Ectodermal cell (in vitro differentiated cells): Measurements from ENCODE around the gene CTAG1B.
"Not testable (repeated sequence)": the region's sequence is repeated elsewhere in the genome, so short reads cannot be mapped to it uniquely, and the experiment has no call there.

Source experiments
- H3K27ac ChIP-seq: 2 replicates; pipeline ENCODE4 v1.7.0; 2013; ENCODE audit warnings: mild to moderate bottlenecking, low read depth, low read length; ENCODE audit not compliant: insufficient read depth, poor library complexity, severe bottlenecking
- H3K27me3 ChIP-seq: 2 replicates; pipeline ENCODE4 v1.7.0; 2013; ENCODE audit warnings: mild to moderate bottlenecking, low read length; ENCODE audit not compliant: insufficient read depth, control insufficient read depth, poor library complexity, severe bottlenecking
- H3K36me3 ChIP-seq: one replicate; pipeline ENCODE4 v1.7.0; 2013; ENCODE audit warnings: low read length; ENCODE audit not compliant: control insufficient read depth, insufficient read depth
- H3K4me1 ChIP-seq: one replicate; pipeline ENCODE4 v1.7.0; 2013; ENCODE audit warnings: low read length; ENCODE audit not compliant: control insufficient read depth, insufficient read depth
- H3K4me3 ChIP-seq: 2 replicates; pipeline ENCODE4 v1.7.0; 2013; ENCODE audit warnings: low read depth, low read length, control low read depth; ENCODE audit not compliant: insufficient read depth
- H3K9me3 ChIP-seq: 2 replicates; pipeline ENCODE4 v1.7.0; 2013; ENCODE audit warnings: mild to moderate bottlenecking, low read length, moderate library complexity; ENCODE audit not compliant: control insufficient read depth
- WGBS, 2 experiments: methylation state at CpG; one replicate each; pipeline ENCODE4 v1.1.7; 2013; ENCODE audit warnings: missing lambda C conversion rate in 2 of 2; 5-methylcytosine and 5-hydroxymethylcytosine counted together

Gene CTAG1B

DNA sequence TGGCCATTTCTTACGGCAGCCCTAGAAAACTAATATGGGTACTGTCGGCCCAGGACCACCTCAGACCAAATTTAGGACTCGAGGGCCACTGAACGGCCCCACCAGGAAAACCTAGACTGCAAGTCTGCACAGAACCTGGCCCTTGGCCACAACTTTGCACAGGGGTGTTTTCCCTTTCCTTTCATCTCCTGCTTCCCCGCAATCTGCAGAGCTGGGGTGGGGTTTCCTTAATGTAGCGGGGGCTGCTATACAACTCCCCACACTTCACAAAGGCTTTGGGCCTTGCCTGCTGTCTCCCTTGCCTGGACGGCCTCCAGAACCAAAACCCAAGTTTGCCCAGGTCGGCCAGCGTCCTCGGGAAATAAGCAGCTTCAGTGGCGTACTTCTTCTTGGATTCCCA, 11.9 kb upstream of the CTAG1B start:
- no CpG with 5 or more reads among the region's 11 CpGs for WGBS, 2 experiments
- not testable (repeated sequence) for H3K4me1 ChIP-seq, H3K27me3 ChIP-seq, H3K9me3 ChIP-seq, H3K36me3 ChIP-seq, H3K27ac ChIP-seq, H3K4me3 ChIP-seq

- not testable (repeated sequence) for H3K27ac ChIP-seq, H3K9me3 ChIP-seq, H3K27me3 ChIP-seq, H3K36me3 ChIP-seq, H3K4me1 ChIP-seq, H3K4me3 ChIP-seq
- WGBS, 2 experiments, result no CpG with 5 or more reads among the region's 5 CpGs
Observed at GRCh38 chrX:154628960-154629359, 9.9 kb upstream of the CTAG1B start.

GRCh38 chrX:154620767-154621414, 1.8 kb upstream of the CTAG1B start:
- H3K27me3 ChIP-seq, H3K4me3 ChIP-seq, H3K27ac ChIP-seq, H3K36me3 ChIP-seq, H3K4me1 ChIP-seq, H3K9me3 ChIP-seq: not testable (repeated sequence)
- 76% methylated on average over 2 of the region's 11 CpGs; no CpG with 5 or more reads in 1 of the 2 experiments for WGBS, 2 experiments

DNA sequence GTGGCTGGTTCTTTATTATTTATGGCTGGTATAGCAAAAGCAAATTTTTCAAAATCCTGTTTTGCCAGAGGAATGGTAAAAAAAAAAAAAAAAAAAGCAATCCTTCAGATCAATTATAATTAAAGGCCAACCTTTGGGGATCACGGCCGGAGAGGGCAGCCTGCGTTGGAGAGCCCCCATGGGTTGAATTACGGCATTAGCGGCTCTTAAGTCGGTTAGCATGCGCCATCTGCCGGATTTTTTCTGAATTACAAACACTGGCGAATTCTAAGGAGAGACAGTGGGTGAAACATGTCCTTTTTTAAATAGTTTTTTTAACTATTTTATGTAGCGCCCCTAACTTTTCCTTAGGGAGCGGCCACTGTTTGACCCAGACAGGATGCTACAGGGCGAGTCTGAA, 5.5 kb downstream of the CTAG1B start:
- not testable (repeated sequence) for H3K36me3 ChIP-seq, H3K9me3 ChIP-seq, H3K27me3 ChIP-seq, H3K4me1 ChIP-seq, H3K4me3 ChIP-seq, H3K27ac ChIP-seq
- WGBS, 2 experiments, result no CpG with 5 or more reads among the region's 12 CpGs

DNA sequence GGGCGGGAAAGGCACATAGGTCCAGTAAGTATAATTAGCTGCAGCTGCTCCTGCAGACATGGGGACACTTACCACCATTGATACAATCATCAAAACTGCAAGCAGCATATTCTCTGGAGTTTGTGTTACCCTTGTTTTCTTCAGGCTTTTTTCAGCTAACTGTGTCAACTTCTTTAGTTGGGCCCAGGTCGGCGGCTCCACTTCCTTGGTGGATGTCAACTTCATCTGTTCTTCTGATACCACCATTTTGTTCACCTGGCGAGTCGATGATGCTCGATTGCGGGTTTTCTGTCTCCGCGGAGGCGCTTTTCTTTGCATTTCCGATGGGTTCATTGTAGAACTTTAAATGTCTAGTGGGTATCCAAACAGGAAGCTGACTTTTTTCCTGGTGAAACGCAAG, 7.9 kb downstream of the CTAG1B start:
- H3K27me3 ChIP-seq, H3K4me3 ChIP-seq, H3K9me3 ChIP-seq, H3K4me1 ChIP-seq, H3K27ac ChIP-seq, H3K36me3 ChIP-seq: not testable (repeated sequence)
- 94 to 95% methylated on average over 9 to 12 of the region's 12 CpGs for WGBS, 2 experiments

- 93 to 95% methylated on average over 11 to 12 of the region's 12 CpGs for WGBS, 2 experiments
- not testable (repeated sequence) for H3K4me1 ChIP-seq, H3K36me3 ChIP-seq, H3K27ac ChIP-seq, H3K9me3 ChIP-seq, H3K27me3 ChIP-seq, H3K4me3 ChIP-seq
Observed at GRCh38 chrX:154608823-154609222, 10.3 kb downstream of the CTAG1B start.

DNA sequence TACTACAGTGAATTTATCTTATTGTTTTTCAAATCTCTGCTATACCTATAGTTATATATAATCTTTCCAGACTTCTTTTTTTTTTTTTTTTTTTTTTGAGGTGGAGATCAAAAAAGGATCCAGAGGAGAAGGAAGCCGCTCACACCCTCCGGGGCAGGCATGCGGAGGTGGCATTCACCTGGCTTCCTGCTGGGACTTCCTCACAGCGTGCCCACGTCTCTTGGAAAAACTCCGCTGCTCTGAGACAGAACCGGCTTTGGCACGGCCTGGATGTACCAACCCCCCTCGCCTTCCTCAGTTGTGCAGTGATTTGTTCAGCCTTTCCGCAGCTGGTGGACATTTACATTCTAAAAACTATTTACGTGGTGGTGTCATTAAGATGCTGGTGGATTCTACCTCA, 11.1 kb downstream of the CTAG1B start:
- H3K9me3 ChIP-seq, H3K4me1 ChIP-seq, H3K27ac ChIP-seq, H3K36me3 ChIP-seq, H3K4me3 ChIP-seq, H3K27me3 ChIP-seq: not testable (repeated sequence)
- WGBS, 2 experiments, result 86 to 93% methylated on average over 5 to 9 of the region's 11 CpGs

GRCh38 chrX:154607370-154607769, 11.7 kb downstream of the CTAG1B start:
- Histone ChIP-seq H3K9me3 (no peaks in the 10 kb centered on the region), H3K4me3 (no peak overlapping the region), H3K4me1 (no peaks in the 10 kb centered on the region), H3K27me3 (no peaks in the 10 kb centered on the region), H3K36me3 (no peaks in the 10 kb centered on the region), H3K27ac (no peak overlapping the region)
- 93 to 96% methylated on average over 5 of the region's 6 CpGs for WGBS, 2 experiments

DNA sequence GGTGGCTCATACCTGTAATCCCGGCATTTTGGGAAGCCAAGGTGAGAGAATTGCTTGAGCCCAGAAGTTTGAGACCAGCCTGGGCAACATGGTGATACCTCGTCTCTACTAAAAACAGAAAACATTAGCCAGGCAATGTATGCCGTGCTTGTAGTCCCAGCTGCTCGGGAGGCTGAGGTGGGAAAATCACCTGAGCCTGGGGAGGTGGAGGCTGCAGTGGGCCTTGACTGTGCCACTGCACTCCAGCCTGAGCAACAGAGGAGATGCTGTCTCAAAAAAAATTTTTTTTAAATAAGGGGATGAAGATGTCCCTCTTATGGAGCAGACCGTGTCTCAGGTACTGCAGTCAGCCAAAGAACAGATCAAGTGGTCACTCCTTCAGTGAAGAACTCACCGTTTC, 13.5 kb downstream of the CTAG1B start:
- WGBS, 2 experiments, result 84 to 85% methylated on average over 6 of the region's 6 CpGs
- Histone ChIP-seq H3K27me3 (no peaks in the 10 kb centered on the region), H3K36me3 (no peaks in the 10 kb centered on the region)

GRCh38 chrX:154603438-154604430, 15.3 kb downstream of the CTAG1B start:
- no peak overlapping the region for H3K4me3 ChIP-seq
- no peaks in the 10 kb centered on the region for H3K9me3 ChIP-seq
- H3K4me1 ChIP-seq, result no peaks in the 10 kb centered on the region
- no peak overlapping the region for H3K27ac ChIP-seq
- no peaks in the 10 kb centered on the region for H3K27me3 ChIP-seq
- no peaks in the 10 kb centered on the region for H3K36me3 ChIP-seq
- 90 to 92% methylated on average over 13 of the region's 13 CpGs for WGBS, 2 experiments

More for the DNA sequence above, 13.5 kb downstream of the CTAG1B start:
- no peak overlapping the region for H3K4me3 ChIP-seq
- no peaks in the 10 kb centered on the region for H3K4me1 ChIP-seq
- no peaks in the 10 kb centered on the region for H3K9me3 ChIP-seq
- H3K27ac ChIP-seq, result no peak overlapping the region
